Measurements from ENCODE around the gene EMILIN2. TPM values are rescaled to one million over a fixed set of nuclear protein-coding genes. Genes with fewer than 3 reads are reported as not detected.

The EMILIN2 gene
- polyA plus RNA-seq (2013, experiment 1 of 2): 3.7 TPM
- polyA plus RNA-seq (2013, experiment 2 of 2): 3.5 TPM

DNA sequence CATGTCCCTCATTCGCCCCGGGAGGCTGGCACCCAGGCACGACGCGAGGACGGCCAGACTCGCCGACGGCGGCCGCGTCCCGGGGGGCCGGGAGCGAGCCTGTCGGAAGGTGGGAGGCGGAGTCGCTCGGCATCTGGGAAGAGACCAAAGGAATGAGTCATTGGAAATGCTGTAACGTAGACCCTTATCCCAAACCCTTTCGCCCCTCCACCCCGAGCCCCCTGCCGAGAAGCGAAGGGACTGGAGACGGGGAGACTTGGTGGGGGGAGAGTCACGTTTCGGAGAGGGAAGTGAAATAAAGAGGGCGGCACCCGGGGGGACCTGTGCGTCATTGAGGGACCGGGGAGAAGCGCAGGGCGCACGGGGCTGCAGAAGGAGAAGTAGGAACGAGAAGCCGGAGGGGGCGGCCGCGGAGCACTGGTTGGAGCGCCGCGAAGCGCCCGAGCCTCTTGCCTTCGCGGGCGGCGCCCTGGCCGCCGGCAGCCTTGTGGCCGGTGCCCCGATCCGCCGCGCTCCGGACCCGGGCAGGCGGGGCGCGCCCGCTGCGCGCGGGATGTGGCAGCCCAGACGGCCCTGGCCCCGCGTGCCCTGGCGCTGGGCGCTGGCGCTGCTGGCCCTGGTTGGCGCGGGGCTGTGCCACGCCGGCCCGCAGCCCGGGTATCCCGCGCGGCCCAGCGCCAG is at the start of gene EMILIN2:
Gene EMILIN2 (plus strand): TSS at position 371 of the 681 bp plus-strand sequence. CDS start 183 bp downstream, at position 554.
- WGBS: under 1% methylated on average over 46 of the region's 80 CpGs
- Histone ChIP-seq H3K4me2 (ENCODE audit: low read length, poor library complexity, severe bottlenecking) (peak within 1 kb of the TSS; percentile 96), H4K91ac (ENCODE audit: low read length) (no peak within 1 kb of the TSS), H3K4me1 (ENCODE audit: control insufficient read depth, insufficient read depth, low read depth, low read length) (peaks cover 18% of the 10 kb centered on the region), H3K9ac (ENCODE audit: low read length) (peak within 1 kb of the TSS; percentile 85), H4K8ac (ENCODE audit: low read length) (no peak within 1 kb of the TSS), H2BK15ac (ENCODE audit: low read depth, poor library complexity, severe bottlenecking) (no peak within 1 kb of the TSS), H3K18ac (ENCODE audit: low read depth in 1 of 2, low read length in 2 of 2) (no peak within 1 kb of the TSS), H3K23ac (ENCODE audit: low read length in 2 of 2) (no peak within 1 kb of the TSS), H3K79me1 (replicated peaks; ENCODE audit: low read length, poor library complexity, severe bottlenecking) (no peaks in the 10 kb centered on the region), H2BK5ac (ENCODE audit: low read depth, low read length, poor library complexity, severe bottlenecking) (no peak within 1 kb of the TSS), H3K27ac (ENCODE audit: low read length, poor library complexity, severe bottlenecking) (no peak within 1 kb of the TSS), H3K4ac (ENCODE audit: low read depth in 1 of 2, low read length in 2 of 2) (no peak within 1 kb of the TSS), H3K14ac (ENCODE audit: low read length in 2 of 2) (no peak within 1 kb of the TSS), H3K36me3 (ENCODE audit: control insufficient read depth in 1 of 2, insufficient read depth in 2 of 2, low read depth in 1 of 2, low read length in 2 of 2) (no peaks in the 10 kb centered on the region), H2AK5ac (ENCODE audit: low read length, severe bottlenecking) (no peak within 1 kb of the TSS), H2AFZ (ENCODE audit: low read depth, low read length) (peak within 1 kb of the TSS; percentile 58), H2BK12ac (ENCODE audit: low read length in 2 of 2) (peak within 1 kb of the TSS in 1 of 2 experiments; percentile 26), H3K9me3 (ENCODE audit: control insufficient read depth, low read length) (no peaks in the 10 kb centered on the region), H3K4me3 (ENCODE audit: insufficient read depth in 1 of 2, low read depth in 1 of 2, low read length in 2 of 2) (peak within 1 kb of the TSS; percentile 54 to 80), H3K27me3 (ENCODE audit: control insufficient read depth in 1 of 2, insufficient read depth in 1 of 2, low read length in 2 of 2) (peaks cover 0 to 43% of the 10 kb centered on the region in 2 experiments), H2BK120ac (ENCODE audit: low read depth, low read length) (no peak within 1 kb of the TSS)
- DNase-seq: peak; percentile 57

DNA sequence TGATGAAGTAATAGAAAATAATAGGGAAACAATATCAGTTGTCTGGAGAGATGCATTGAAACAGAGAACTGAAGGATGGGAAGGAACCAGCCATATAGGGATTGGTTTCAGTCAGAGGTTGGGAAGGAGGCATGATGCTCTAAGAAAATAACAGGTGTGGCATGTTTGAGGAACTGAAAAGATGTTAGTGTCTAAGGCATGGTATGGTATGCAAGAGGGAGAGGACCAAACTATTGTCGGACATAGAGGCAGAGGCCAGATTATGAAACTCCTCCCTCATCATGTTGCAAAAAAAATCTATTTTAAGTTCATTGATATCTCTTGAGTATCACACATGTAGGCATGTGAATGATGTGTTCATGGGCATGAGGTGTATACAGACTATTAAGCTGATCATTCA is 48.9 kb upstream of the EMILIN2 start:
- H2BK12ac ChIP-seq (ENCODE audit: low read length in 2 of 2): no peak overlapping the region
- H3K4me1 ChIP-seq (ENCODE audit: control insufficient read depth, insufficient read depth, low read depth, low read length): no peaks in the 10 kb centered on the region

DNA sequence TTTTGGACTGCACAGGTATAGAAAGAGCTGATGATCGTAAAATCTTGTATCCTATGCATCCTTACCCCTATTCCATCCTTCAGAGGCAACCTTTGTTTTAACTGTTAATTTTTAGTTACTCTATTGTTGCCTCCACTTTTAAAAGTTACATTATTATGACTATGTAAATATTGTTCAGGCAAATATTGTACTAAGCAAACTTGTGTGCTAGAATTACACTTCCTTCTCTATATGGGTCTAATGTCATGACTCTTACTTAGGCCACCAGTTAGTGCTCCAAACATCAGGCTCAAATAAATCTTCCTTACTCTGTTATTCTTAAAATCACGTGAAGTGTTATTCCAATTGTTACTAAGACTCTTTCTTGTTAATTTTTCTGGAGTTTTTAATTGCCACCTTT is 47.4 kb upstream of the EMILIN2 start:
- H3K14ac ChIP-seq (ENCODE audit: low read length in 2 of 2): no peak overlapping the region
- no peak overlapping the region for H3K27ac ChIP-seq (ENCODE audit: low read length, poor library complexity, severe bottlenecking)
- H2BK12ac ChIP-seq (ENCODE audit: low read length in 2 of 2): no peak overlapping the region
- H2BK120ac ChIP-seq (ENCODE audit: low read depth, low read length): no peak overlapping the region
- H2BK15ac ChIP-seq (ENCODE audit: low read depth, poor library complexity, severe bottlenecking): no peak overlapping the region
- H3K4me1 ChIP-seq (ENCODE audit: control insufficient read depth, insufficient read depth, low read depth, low read length): no peaks in the 10 kb centered on the region
- H3K9ac ChIP-seq (ENCODE audit: low read length): no peak overlapping the region
- no peak overlapping the region for H4K8ac ChIP-seq (ENCODE audit: low read length)
- DNase-seq: no peak
- peaks cover 4 to 75% of the 10 kb centered on the region in 2 experiments for H3K36me3 ChIP-seq (ENCODE audit: control insufficient read depth in 1 of 2, insufficient read depth in 2 of 2, low read depth in 1 of 2, low read length in 2 of 2)
- no peaks in the 10 kb centered on the region for H3K9me3 ChIP-seq (ENCODE audit: control insufficient read depth, low read length)
- no peak overlapping the region for H3K18ac ChIP-seq (ENCODE audit: low read depth in 1 of 2, low read length in 2 of 2)
- no peak overlapping the region for H4K91ac ChIP-seq (ENCODE audit: low read length)
- H3K4ac ChIP-seq (ENCODE audit: low read depth in 1 of 2, low read length in 2 of 2): no peak overlapping the region
- peaks cover 2% of the 10 kb centered on the region for H3K79me1 ChIP-seq (replicated peaks; ENCODE audit: low read length, poor library complexity, severe bottlenecking)
- H3K23ac ChIP-seq (ENCODE audit: low read length in 2 of 2): no peak overlapping the region
- no peak overlapping the region for H2AK5ac ChIP-seq (ENCODE audit: low read length, severe bottlenecking)
- no peak overlapping the region for H3K4me2 ChIP-seq (ENCODE audit: low read length, poor library complexity, severe bottlenecking)
- no peak overlapping the region for H2AFZ ChIP-seq (ENCODE audit: low read depth, low read length)
- H3K4me3 ChIP-seq (ENCODE audit: insufficient read depth in 1 of 2, low read depth in 1 of 2, low read length in 2 of 2): no peak overlapping the region
- WGBS: 100% methylated on average over 1 of the region's 2 CpGs
- no peak overlapping the region for H2BK5ac ChIP-seq (ENCODE audit: low read depth, low read length, poor library complexity, severe bottlenecking)
- H3K27me3 ChIP-seq (ENCODE audit: control insufficient read depth in 1 of 2, insufficient read depth in 1 of 2, low read length in 2 of 2): no peaks in the 10 kb centered on the region

More for the DNA sequence above, 48.9 kb upstream of the EMILIN2 start:
- Histone ChIP-seq H3K9me3 (ENCODE audit: control insufficient read depth, low read length) (no peaks in the 10 kb centered on the region), H3K36me3 (ENCODE audit: control insufficient read depth in 1 of 2, insufficient read depth in 2 of 2, low read depth in 1 of 2, low read length in 2 of 2) (peaks cover 4 to 73% of the 10 kb centered on the region in 2 experiments), H3K18ac (ENCODE audit: low read depth in 1 of 2, low read length in 2 of 2) (no peak overlapping the region), H3K9ac (ENCODE audit: low read length) (no peak overlapping the region), H2AFZ (ENCODE audit: low read depth, low read length) (no peak overlapping the region), H3K27ac (ENCODE audit: low read length, poor library complexity, severe bottlenecking) (no peak overlapping the region), H3K4ac (ENCODE audit: low read depth in 1 of 2, low read length in 2 of 2) (no peak overlapping the region), H2BK120ac (ENCODE audit: low read depth, low read length) (no peak overlapping the region), H4K8ac (ENCODE audit: low read length) (no peak overlapping the region), H3K23ac (ENCODE audit: low read length in 2 of 2) (no peak overlapping the region), H2AK5ac (ENCODE audit: low read length, severe bottlenecking) (no peak overlapping the region), H3K4me2 (ENCODE audit: low read length, poor library complexity, severe bottlenecking) (no peak overlapping the region), H3K4me3 (ENCODE audit: insufficient read depth in 1 of 2, low read depth in 1 of 2, low read length in 2 of 2) (no peak overlapping the region), H2BK15ac (ENCODE audit: low read depth, poor library complexity, severe bottlenecking) (no peak overlapping the region), H4K91ac (ENCODE audit: low read length) (no peak overlapping the region), H3K14ac (ENCODE audit: low read length in 2 of 2) (no peak overlapping the region), H3K79me1 (replicated peaks; ENCODE audit: low read length, poor library complexity, severe bottlenecking) (peaks cover 5% of the 10 kb centered on the region), H2BK5ac (ENCODE audit: low read depth, low read length, poor library complexity, severe bottlenecking) (no peak overlapping the region), H3K27me3 (ENCODE audit: control insufficient read depth in 1 of 2, insufficient read depth in 1 of 2, low read length in 2 of 2) (no peaks in the 10 kb centered on the region)
- no peak for DNase-seq
- WGBS: no CpG with 5 or more reads among the region's 1 CpG

DNA sequence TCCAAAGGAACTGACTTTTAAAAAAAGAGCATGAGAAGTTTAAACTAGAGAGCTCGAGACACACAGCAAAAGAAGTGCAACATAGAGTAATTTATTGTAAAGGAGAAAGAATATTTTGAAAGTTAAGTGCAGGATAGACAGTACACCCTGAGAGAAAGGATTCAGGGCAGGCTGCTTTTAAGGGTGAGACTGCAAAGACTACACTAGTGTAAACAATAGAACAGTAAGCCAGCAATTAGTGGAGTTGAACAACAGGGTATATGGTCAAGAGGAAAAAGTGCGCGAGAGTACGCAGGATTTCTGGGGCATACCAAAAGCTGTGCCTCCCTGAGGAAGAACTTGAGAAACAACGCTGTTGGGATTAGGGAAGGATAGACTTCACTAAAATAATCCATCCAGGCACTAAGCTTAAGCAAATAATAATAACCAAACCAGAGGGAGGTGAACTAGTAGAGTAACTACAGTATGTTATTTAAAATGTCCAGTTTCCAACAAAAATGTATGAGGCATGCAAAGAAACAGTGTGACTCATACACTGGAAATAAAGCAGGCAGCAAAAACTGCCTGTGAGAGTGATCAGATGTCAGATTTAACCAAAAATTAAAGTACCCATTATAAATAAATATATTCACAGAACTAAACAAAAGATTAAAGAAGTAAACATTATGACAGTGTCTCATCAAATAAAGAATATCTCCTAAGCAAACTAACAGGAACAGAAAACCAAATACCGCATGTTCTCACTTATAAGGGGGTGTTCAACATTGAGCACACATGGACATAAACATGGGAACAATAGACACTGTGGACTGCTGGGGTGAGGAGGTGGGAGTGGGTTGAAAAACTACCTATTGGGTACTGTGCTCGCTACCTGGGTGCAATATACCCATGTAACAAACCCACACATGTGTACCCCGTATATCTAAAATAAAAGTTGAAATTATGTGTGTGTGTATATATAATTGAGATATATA is 40.5 kb upstream of the EMILIN2 start:
- Histone ChIP-seq H2BK120ac (ENCODE audit: low read depth, low read length) (no peak overlapping the region), H3K27ac (ENCODE audit: low read length, poor library complexity, severe bottlenecking) (no peak overlapping the region), H3K36me3 (ENCODE audit: control insufficient read depth in 1 of 2, insufficient read depth in 2 of 2, low read depth in 1 of 2, low read length in 2 of 2) (peaks cover 3 to 27% of the 10 kb centered on the region in 2 experiments), H3K4me1 (ENCODE audit: control insufficient read depth, insufficient read depth, low read depth, low read length) (peaks cover 3% of the 10 kb centered on the region), H4K8ac (ENCODE audit: low read length) (no peak overlapping the region), H2AFZ (ENCODE audit: low read depth, low read length) (no peak overlapping the region), H3K14ac (ENCODE audit: low read length in 2 of 2) (no peak overlapping the region), H2BK5ac (ENCODE audit: low read depth, low read length, poor library complexity, severe bottlenecking) (no peak overlapping the region), H2AK5ac (ENCODE audit: low read length, severe bottlenecking) (peak overlapping the region; percentile 42), H2BK15ac (ENCODE audit: low read depth, poor library complexity, severe bottlenecking) (no peak overlapping the region), H3K4ac (ENCODE audit: low read depth in 1 of 2, low read length in 2 of 2) (no peak overlapping the region), H3K23ac (ENCODE audit: low read length in 2 of 2) (no peak overlapping the region), H3K27me3 (ENCODE audit: control insufficient read depth in 1 of 2, insufficient read depth in 1 of 2, low read length in 2 of 2) (no peaks in the 10 kb centered on the region), H3K18ac (ENCODE audit: low read depth in 1 of 2, low read length in 2 of 2) (no peak overlapping the region), H2BK12ac (ENCODE audit: low read length in 2 of 2) (no peak overlapping the region), H3K9ac (ENCODE audit: low read length) (peak overlapping the region; percentile 25), H3K4me3 (ENCODE audit: insufficient read depth in 1 of 2, low read depth in 1 of 2, low read length in 2 of 2) (no peak overlapping the region), H3K4me2 (ENCODE audit: low read length, poor library complexity, severe bottlenecking) (no peak overlapping the region), H3K9me3 (ENCODE audit: control insufficient read depth, low read length) (peaks cover 9% of the 10 kb centered on the region), H4K91ac (ENCODE audit: low read length) (no peak overlapping the region), H3K79me1 (replicated peaks; ENCODE audit: low read length, poor library complexity, severe bottlenecking) (peaks cover 2% of the 10 kb centered on the region)
- DNase-seq: peak; percentile 61
- WGBS: 90% methylated on average over 5 of the region's 8 CpGs

All from mesenchymal stem cell (in vitro differentiated cells and primary cell).